GM18951 (cell line): Measurements from ENCODE around the gene KCNQ5.

Experiments used
- POLR2A ChIP-seq: IDR thresholded peaks from 4 replicates; pipeline ENCODE4 v1.6.1; 2011; ENCODE audit warnings: mild to moderate bottlenecking; ENCODE audit not compliant: insufficient read length, insufficient read depth; ENCODE audit errors: extremely low read depth
- in situ Hi-C: fragments of 300-500 bp; cut with MboI; formaldehyde crosslinking; loops from one replicate; pipeline ENCODE4 v1.12.0; 2022; ENCODE audit warnings: low sequenced_read_pairs, mixed read lengths, inconsistent platforms; ENCODE audit not compliant: unreplicated experiment

Gene KCNQ5

GRCh38 chr6:72712910-72713309 lies 91.0 kb downstream of the KCNQ5 start:
- no peak for TF ChIP-seq POLR2A
- in situ Hi-C loops: no loop called here

DNA sequence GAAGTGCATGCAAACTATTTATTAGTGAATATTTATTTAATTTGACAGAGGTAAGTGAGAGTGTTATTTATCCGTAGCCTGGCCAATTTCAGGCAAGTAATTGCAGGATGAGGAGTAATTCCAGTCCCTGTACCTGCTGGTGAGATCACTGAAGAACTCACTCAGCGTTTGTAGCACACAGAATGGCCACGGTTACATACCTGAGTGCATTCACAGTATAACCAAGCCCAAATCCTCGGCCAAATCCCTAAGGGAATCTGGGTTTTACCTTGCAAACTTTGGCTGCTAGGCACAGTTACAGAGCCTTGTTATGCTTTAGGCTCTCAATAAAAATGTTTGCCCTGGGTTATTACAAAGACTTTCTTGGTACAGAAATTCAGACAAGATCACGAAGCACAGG lies 93.3 kb downstream of the KCNQ5 start:
- in situ Hi-C loops: no loop called here
- TF ChIP-seq POLR2A: no peak

DNA sequence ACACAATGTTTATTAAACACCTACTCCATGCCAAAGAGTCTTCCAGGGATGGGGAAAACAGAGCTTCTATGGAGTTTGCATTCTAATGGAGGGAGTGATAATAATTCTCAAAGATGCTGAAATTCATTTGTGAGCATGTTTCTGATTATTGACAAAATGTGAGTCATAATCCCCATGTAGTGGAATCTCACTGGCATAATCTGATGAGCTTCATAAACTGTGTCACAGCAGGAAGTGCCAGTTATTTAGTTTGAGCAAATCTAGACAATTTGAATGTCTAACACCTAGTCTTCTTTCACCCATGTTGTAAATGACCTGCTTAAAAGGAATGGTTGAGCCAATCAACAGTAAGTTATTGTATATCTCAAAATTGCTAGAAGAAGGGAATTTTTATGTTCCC lies 95.1 kb downstream of the KCNQ5 start:
- TF ChIP-seq POLR2A: no peak
- in situ Hi-C loops: no loop called here

DNA sequence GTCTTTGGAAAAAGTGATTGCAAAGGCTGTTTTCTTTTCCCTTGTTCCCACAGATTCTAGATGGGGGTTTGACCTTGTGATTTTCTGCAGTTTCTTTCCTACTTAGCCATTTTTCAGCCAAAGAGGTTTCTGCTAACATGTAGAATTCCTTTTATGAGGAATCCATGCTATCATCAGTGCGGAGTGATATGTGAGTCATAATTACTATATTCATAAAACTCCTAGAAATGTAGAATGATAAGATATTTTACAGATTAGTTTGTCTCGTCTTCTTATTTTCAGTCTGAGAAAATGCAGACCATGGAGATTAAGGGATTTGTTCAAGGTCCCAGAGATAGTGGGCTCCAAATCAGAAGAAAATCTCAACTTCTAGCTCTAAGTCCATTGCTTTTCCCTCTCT lies 98.6 kb downstream of the KCNQ5 start:
- in situ Hi-C loops: no loop called here
- TF ChIP-seq POLR2A: no peak

- in situ Hi-C loops: no loop called here
- no peak for TF ChIP-seq POLR2A
Measured at GRCh38 chr6:72721346-72721745, 99.5 kb downstream of the KCNQ5 start.

DNA sequence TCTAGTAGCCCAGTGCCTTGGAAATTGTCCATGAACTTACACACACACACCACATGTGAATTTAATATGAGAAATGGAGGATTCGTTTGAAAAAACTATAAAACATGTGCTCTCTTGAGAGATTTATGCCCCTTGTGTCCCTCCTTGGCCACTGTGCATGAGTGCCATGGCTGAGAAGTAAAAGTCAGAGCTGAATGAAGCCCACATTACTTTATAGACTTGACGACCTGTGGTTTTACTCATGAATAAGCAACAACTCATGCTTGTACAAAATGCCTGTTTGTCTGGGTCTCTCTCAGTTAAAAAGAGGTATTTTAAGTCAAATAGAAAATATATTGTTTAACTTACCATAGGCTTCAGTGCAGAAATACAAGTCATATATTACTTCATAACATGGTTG lies 102.7 kb downstream of the KCNQ5 start:
- no peak for TF ChIP-seq POLR2A
- in situ Hi-C loops: no loop called here

DNA sequence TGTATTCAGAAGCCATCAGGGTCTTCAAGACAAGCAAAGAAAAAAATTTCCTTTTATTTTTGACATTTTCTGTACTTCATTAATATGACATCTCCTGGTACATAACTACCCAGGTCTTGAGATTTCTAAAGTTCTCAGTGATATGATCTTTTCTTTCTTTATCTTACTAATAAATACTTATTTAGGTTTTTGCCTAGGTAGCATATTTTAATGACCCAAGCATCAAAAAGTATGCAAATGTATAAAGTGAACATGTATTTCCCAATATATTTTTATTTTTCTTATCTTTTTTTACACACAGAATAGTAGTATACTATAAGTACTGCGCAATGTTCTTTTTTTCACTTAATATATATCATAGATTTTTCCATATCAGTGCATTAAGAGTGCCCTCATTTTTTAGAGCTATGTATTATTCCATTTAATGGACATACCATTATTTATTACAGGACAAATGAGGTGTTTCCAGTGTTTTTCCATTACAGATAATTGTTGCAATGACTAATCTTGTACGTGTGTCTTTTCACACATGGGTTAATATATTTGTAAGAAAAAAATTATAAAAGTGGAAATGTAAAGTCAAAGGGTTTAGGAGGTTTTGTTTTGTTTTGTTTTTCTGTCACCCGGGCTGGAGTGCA lies 107.0 kb downstream of the KCNQ5 start:
- no peak for TF ChIP-seq POLR2A
- in situ Hi-C loops: no loop called here

GRCh38 chr6:72733045-72733444 lies 111.2 kb downstream of the KCNQ5 start:
- no peak for TF ChIP-seq POLR2A

GRCh38 chr6:72738091-72738490 lies 116.2 kb downstream of the KCNQ5 start:
- no peak for TF ChIP-seq POLR2A
- in situ Hi-C loops: no loop called here

More at GRCh38 chr6:72733045-72733444, 111.2 kb downstream of the KCNQ5 start:
- in situ Hi-C loops: no loop called here

DNA sequence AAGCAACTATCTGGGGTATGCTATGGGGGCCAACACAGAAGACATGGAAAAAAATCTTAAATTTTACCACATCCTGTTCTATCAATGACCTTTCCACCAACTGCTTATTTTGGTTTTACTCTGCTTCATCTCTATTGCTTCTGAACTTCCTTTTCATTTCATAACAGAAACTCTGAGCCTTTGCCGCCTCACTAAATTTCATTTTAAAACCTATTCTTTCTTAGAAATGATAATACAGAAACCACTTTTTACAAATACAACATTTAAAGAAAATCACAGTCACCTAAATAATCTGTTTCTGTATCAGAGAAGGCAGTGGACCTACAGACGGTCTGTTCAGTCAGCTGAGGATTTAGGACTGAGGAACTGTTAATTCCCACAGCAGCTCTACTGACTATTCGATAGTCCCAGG lies 117.5 kb downstream of the KCNQ5 start:
- in situ Hi-C loops: no loop called here

GRCh38 chr6:72740135-72740534 lies 118.3 kb downstream of the KCNQ5 start:
- TF ChIP-seq POLR2A: no peak
- in situ Hi-C loops: no loop called here

More for the DNA sequence above, 117.5 kb downstream of the KCNQ5 start:
- no peak for TF ChIP-seq POLR2A

DNA sequence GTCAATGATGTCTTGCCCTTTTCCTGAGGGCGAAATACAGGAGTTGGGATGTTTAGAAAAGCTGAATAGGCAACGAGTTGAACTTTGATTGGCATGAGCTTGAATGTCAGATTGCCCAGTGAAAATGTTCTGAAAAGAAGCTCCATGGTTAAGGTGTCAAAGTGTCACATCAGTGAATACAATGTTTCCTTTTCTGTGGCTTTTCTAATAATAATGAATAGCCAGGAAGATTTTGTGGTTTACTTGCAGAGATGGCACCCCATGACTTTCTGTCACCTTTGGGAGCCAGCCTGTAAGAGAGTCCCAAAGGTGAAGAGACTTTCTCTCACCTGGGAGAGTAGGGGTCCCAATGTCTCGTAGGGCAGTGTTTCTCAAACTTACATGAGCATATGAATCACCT lies 119.2 kb downstream of the KCNQ5 start:
- TF ChIP-seq POLR2A: no peak
- in situ Hi-C loops: no loop called here

DNA sequence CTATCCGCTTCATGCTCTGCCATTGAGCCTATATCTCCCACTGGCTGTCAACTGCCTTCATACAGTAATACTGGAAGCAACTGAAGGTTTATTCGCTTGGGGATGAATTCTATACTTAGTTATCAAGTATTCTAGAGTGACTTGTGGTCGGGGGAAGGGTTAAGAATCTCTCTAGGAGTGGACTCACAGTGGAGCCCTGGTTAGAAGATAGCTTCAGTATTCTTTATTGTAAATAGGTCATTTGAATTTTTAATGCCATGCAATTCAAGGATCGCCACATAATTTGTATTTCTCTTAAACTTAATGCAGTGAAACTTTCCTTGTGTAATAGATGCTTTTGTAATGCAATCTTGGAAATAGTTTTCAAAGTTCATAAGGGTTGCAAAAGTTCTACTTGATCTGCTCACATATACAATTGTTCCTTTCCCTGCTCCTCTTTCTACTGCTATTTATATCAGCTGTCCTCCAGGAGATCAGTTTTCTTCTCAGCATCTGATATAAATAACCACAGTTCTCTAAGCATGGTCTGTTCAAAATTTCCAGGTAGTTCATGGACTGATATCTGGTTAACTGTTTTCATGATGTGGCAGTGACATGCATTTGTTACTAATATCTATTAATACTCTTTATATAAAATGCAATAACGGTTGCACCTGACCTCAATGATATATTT lies 120.3 kb downstream of the KCNQ5 start:
- no peak for TF ChIP-seq POLR2A
- in situ Hi-C loops: no loop called here

DNA sequence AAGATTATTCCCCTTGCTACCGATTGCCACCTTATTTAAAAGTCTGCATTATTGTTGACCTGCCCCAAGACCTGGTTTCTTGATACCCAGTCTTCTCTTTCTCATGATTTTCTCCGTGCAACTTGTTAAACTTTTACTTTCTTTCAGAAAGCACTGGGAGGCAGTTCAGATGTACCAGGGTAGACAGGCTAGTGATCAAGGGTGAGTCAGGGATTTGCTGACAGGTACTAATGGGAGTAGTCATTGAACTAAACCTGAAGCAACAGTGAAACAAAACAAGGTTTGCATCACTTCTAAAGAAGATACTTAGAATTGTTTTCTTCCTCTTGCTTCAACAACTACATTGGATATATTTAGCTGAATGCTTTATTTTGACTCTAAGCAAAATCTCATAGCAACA lies 124.4 kb downstream of the KCNQ5 start:
- no peak for TF ChIP-seq POLR2A
- in situ Hi-C loops: no loop called here
